ENCODE measurements around the gene TRIM29. TPM values are rescaled to one million over a fixed set of nuclear protein-coding genes. Genes with fewer than 3 reads are reported as not detected.

TRIM29 gene
- total and polyA plus RNA-seq, 2 of the 13 experiments (the other 11 are each of a cell fraction or from before 2014, with no cell fraction given), result 0.86 TPM

DNA sequence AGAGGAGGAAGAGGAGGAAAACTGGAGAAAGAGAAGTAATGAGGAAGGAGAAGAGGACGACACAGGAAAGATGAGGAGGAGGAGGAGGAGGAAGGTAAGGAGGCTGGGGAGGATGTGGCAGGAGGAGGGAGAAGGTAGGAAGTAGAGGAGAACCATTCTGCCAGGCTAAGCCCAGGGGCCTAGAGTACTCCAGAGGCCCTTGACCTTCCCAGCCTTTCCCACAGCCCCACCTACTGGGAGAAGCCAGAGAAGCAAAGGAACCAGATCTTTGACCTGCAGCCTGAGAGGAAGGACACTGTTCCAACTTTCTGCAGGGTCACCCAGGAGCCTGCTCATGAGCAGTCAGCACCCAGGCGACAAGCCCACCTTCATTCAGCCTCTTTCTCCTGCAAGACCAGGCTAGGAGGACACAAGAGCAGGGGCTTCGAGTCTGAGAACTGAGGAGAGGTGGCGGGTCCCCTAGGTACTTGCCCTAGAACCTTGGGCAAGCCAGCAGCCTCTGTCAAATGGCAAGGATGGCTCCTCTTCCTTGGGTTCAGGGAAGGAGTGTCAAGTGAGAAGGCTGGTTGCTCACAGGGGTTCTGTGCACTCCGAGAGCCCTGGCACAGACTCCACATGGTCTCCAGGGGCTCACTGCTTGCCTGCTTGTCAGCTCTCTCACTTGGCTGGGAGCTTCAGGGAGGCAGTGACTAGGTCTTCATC, 45.0 kb upstream of the TRIM29 start (continued):
- TF ChIP-seq, protein P1, sequence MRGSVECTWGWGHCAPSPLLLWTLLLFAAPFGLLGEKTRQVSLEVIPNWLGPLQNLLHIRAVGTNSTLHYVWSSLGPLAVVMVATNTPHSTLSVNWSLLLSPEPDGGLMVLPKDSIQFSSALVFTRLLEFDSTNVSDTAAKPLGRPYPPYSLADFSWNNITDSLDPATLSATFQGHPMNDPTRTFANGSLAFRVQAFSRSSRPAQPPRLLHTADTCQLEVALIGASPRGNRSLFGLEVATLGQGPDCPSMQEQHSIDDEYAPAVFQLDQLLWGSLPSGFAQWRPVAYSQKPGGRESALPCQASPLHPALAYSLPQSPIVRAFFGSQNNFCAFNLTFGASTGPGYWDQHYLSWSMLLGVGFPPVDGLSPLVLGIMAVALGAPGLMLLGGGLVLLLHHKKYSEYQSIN (CRISPR knock-in tag; IDR thresholded peaks at IDR 0.05; ENCODE audit: borderline replicate concordance), result no peak
- TF ChIP-seq SP1 (IDR thresholded peaks at IDR 0.05), result no peak
- TF ChIP-seq SP1 (CRISPR knock-in tag; IDR thresholded peaks at IDR 0.05), result no peak
- TF ChIP-seq GPN1 (CRISPR knock-in tag; IDR thresholded peaks at IDR 0.05; ENCODE audit: borderline replicate concordance), result no peak
- TF ChIP-seq, protein P2, sequence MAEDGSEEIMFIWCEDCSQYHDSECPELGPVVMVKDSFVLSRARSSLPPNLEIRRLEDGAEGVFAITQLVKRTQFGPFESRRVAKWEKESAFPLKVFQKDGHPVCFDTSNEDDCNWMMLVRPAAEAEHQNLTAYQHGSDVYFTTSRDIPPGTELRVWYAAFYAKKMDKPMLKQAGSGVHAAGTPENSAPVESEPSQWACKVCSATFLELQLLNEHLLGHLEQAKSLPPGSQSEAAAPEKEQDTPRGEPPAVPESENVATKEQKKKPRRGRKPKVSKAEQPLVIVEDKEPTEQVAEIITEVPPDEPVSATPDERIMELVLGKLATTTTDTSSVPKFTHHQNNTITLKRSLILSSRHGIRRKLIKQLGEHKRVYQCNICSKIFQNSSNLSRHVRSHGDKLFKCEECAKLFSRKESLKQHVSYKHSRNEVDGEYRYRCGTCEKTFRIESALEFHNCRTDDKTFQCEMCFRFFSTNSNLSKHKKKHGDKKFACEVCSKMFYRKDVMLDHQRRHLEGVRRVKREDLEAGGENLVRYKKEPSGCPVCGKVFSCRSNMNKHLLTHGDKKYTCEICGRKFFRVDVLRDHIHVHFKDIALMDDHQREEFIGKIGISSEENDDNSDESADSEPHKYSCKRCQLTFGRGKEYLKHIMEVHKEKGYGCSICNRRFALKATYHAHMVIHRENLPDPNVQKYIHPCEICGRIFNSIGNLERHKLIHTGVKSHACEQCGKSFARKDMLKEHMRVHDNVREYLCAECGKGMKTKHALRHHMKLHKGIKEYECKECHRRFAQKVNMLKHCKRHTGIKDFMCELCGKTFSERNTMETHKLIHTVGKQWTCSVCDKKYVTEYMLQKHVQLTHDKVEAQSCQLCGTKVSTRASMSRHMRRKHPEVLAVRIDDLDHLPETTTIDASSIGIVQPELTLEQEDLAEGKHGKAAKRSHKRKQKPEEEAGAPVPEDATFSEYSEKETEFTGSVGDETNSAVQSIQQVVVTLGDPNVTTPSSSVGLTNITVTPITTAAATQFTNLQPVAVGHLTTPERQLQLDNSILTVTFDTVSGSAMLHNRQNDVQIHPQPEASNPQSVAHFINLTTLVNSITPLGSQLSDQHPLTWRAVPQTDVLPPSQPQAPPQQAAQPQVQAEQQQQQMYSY (CRISPR knock-in tag; IDR thresholded peaks at IDR 0.05), result no peak
- TF ChIP-seq ESRRA (CRISPR knock-in tag; IDR thresholded peaks at IDR 0.05; ENCODE audit: low read depth), result peak; percentile 90; the same call in 1 of the 2 replicates
- TF ChIP-seq WIZ (CRISPR knock-in tag; IDR thresholded peaks at IDR 0.05), result no peak
- TF ChIP-seq, protein P3, sequence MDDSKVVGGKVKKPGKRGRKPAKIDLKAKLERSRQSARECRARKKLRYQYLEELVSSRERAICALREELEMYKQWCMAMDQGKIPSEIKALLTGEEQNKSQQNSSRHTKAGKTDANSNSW (CRISPR knock-in tag; IDR thresholded peaks at IDR 0.05; ENCODE audit: borderline replicate concordance), result no peak

Data from HepG2 (cell line).